Stimulated activated CD8-positive, alpha-beta memory T cell treated with anti-CD3 and anti-CD28 coated beads, Interleukin-15, amount 100 ng/mL, for 4 hours (primary cell): ENCODE results near the gene TNFAIP6.
"Not testable (repeated sequence)": the region's sequence is repeated elsewhere in the genome, so short reads cannot be mapped to it uniquely, and the experiment has no call there.

Experiments used
- DNase-seq, 2 donors: peaks; one replicate each; pipeline ENCODE4 v3.0.0-alpha.2; 2020; ENCODE audit warnings: low read depth in 2 of 2

Gene TNFAIP6

DNA sequence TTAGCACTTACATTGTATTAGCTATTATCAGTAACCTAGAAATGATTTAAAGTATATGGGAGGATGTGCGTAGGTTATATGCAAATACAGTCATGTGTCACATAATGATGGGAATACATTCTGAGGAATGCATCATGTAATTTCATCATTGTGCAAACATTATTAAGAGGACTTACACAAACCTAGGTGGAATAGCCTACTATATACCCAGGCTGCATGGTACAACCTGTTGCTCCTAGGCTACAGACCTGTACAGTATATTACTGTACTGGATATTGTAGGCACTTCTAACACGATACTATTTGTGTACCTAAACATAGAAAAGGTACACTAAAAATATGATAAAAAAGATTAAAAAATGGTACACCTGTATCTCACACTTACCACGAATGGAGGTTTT, 60.3 kb downstream of the TNFAIP6 start:
- DNase-seq, result no peak

DNA sequence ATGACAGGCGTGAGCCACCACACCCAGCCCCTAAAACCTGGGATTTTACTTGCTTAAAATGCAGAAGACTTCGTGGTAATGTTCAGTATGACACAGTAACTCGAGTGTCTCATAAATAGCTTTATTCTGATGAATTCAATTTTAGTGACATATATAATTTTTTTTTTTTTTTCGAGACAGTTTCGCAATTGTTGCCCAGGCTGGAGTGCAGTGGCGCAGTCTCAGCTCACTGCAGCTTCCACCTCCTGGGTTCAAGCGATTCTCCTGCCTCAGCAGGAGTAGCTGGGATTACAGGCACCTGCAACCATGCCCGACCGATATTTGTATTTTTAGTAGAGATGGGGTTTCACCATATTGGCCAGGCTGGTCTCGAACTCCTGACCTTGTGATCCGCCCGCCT, 64.3 kb downstream of the TNFAIP6 start:
- not testable (repeated sequence) for DNase-seq

DNA sequence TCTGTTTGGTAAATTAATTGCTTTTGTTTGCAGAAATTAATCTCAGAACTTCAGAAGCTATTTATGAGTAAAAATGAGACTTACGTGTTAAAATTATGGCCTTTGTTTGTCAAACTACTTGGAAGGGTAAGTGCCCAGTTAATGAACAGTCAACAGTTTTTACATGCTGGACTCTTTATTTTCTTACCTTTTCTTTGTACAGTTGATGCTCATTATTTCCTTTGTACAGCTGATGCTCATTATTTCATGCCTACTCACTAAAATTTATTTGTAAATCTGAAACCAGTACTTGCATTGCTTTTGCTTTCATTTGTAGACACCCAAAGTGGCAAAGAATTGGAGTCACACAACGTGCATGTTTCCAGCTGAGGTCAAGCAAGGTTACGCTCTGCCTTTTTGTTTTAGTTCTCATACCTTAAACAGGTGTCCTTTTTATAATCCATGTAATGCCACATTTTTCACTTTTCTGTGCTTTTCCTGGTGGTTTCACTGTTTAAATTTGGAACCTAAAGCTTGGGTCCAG, 65.6 kb downstream of the TNFAIP6 start:
- no peak for DNase-seq

DNA sequence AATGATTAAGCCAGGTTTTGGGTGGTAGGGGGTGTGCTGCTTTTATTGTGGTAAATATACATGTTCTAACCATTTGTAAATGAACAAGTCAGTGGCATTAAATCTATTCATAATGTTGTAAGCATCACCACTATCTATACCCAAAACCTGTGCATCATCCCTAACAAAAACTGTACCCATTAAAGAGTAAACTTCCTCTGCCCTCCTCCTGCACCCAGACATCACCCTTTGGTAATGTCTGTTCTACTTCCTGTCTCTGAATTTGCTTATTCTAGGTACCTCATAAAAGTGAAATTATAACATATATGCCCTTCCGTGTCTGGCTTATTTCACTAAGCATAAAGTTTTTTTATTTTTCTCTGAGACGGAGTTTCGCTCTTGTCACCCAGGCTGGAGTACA, 66.4 kb downstream of the TNFAIP6 start:
- no peak for DNase-seq
